HG03060 (cell line): ENCODE data around the gene CDH15.

Source experiments
- ATAC-seq: cut with Tn5 transposase; IDR thresholded peaks from one replicate; pipeline ENCODE4 v1.9.1; 2021; ENCODE audit warnings: low read depth, moderate number of reproducible peaks; ENCODE audit not compliant: unreplicated experiment

Gene CDH15

GRCh38 chr16:89139907-89140361 is 31.6 kb upstream of the CDH15 start:
- ATAC-seq = no peak

- ATAC-seq = no peak
These were observed 31.1 kb upstream of the CDH15 start for GRCh38 chr16:89140401-89140800.

- ATAC-seq = no peak
These were observed 30.3 kb upstream of the CDH15 start for GRCh38 chr16:89140981-89141883.

- no peak for ATAC-seq
These were observed 29.7 kb upstream of the CDH15 start for GRCh38 chr16:89141884-89142267.

- ATAC-seq = no peak
These were observed 28.9 kb upstream of the CDH15 start for GRCh38 chr16:89142474-89143195.

GRCh38 chr16:89143201-89143741 is 28.3 kb upstream of the CDH15 start:
- ATAC-seq = no peak

GRCh38 chr16:89143911-89144675 is 27.5 kb upstream of the CDH15 start:
- no peak for ATAC-seq

GRCh38 chr16:89144681-89145080 is 26.9 kb upstream of the CDH15 start:
- ATAC-seq = no peak

- ATAC-seq = no peak
These were observed 26.0 kb upstream of the CDH15 start for GRCh38 chr16:89145406-89146161.

GRCh38 chr16:89146211-89147005 is 25.1 kb upstream of the CDH15 start:
- ATAC-seq = no peak

GRCh38 chr16:89147085-89147817 is 24.3 kb upstream of the CDH15 start:
- no peak for ATAC-seq

- ATAC-seq = no peak
These were observed 22.2 kb upstream of the CDH15 start for GRCh38 chr16:89149386-89149785.

- no peak for ATAC-seq
These were observed 21.3 kb upstream of the CDH15 start for GRCh38 chr16:89150090-89150835.

GRCh38 chr16:89150981-89151380 is 20.6 kb upstream of the CDH15 start:
- no peak for ATAC-seq

GRCh38 chr16:89152831-89153700 is 18.5 kb upstream of the CDH15 start:
- no peak for ATAC-seq

GRCh38 chr16:89153848-89154271 is 17.7 kb upstream of the CDH15 start:
- no peak for ATAC-seq
